ENCODE measurements around the gene CCL15. TPM values are rescaled to one million over a fixed set of nuclear protein-coding genes. Genes with fewer than 3 reads are reported as not detected.

Gene CCL15
- total RNA-seq, 1 experiment from 2014 or later = not detected

DNA sequence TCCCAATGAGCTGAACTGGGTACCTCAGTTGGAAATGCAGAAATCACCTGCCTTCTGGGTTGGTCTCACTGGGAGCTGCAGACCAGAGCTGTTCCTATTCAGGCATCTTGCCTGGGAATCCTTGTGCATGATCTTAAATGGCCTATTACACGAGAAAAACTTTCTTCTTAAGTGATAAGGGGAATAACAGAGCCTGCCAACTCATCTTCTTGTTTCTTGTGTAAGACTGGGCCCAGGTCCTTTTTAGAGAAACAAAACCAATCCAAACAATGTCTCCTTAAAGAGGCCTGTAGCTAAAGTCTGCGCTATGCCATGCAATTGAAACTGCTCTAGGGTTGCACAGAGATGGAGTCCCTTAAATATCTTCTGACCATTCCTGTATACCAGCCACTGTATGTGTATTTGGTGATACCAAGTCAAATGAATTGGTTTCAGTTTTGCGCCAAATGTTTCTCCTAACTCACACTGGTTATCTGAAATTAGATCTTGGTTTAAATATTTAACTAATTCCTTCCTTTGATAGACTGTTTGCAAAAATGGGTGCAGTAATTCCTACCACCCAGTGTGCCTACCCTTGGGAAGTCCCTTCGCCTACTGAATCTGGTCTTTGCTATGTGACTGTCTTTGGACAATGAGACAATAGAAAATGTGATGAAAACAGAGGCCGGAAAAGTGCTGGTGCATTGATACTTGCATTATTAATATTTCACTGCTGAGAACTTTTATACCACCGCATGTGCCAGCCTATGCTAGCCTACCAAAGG, 22.9 kb upstream of the CCL15 start (continued):
- no peak for TF ChIP-seq ATF6 (CRISPR knock-in tag; IDR thresholded peaks at IDR 0.05)
- no peak for TF ChIP-seq JUN (CRISPR knock-in tag; IDR thresholded peaks at IDR 0.05)
- no peak for TF ChIP-seq TEAD4 (CRISPR knock-in tag; IDR thresholded peaks at IDR 0.05)
- TF ChIP-seq CTCF (IDR thresholded peaks at IDR 0.05) = no peak
- no peak for TF ChIP-seq ZNF317 (CRISPR knock-in tag; IDR thresholded peaks at IDR 0.05; ENCODE audit: borderline replicate concordance, low read depth)
- no peak for TF ChIP-seq OVOL2 (CRISPR knock-in tag; IDR thresholded peaks at IDR 0.05; ENCODE audit: borderline replicate concordance)
- TF ChIP-seq ZNF219 (CRISPR knock-in tag; IDR thresholded peaks at IDR 0.05; ENCODE audit: borderline replicate concordance) = no peak
- no peak for TF ChIP-seq ELF4 (CRISPR knock-in tag; IDR thresholded peaks at IDR 0.05; ENCODE audit: low read depth)

DNA sequence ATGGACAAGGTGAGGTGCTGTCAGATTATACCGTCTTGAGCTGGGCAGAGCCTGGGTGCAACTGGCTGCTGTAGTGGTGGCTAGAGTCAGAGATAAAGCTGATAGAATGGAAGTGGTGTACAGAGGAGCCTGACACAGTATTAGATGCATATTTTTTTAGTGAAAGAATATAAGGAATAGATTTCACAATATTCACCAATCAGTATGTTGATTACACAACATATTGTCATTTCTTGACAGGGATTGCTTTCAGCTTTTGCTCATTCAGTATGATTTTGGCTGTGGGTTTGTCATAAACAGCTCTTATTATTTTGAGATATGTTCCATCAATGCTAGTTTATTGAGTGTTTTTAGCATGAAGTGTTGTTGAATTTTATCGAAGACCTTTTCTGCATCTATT, 18.1 kb upstream of the CCL15 start:
- Mint-ChIP-seq H3K27me3 (ENCODE audit: low read depth) (peaks cover 29% of the 10 kb centered on the region), H3K27ac (no peak overlapping the region), H3K36me3 (no peaks in the 10 kb centered on the region; the same call in 1 of the 2 replicates), H3K9me3 (peaks cover 18% of the 10 kb centered on the region), H3K4me1 (no peaks in the 10 kb centered on the region), H3K4me3 (no peak overlapping the region)
- ATAC-seq (no peak), DNase-seq (ENCODE audit: low spot score) (no peak)
- ChIA-PET CTCF (interaction anchor here (1.2 kb wide), 1 partner anchor 130 kb away, joined by 3 read pairs; no protein-coding TSS in a partner anchor), POLR2A (no interaction called here)
- TF ChIP-seq NFYB (CRISPR knock-in tag; conservative IDR thresholded peaks at IDR 0.05; ENCODE audit: low read depth) = no peak
- TF ChIP-seq AR (CRISPR knock-in tag; IDR thresholded peaks at IDR 0.05) = no peak
- TF ChIP-seq GTF2I (CRISPR knock-in tag; conservative IDR thresholded peaks at IDR 0.05) = no peak
- no peak for TF ChIP-seq PREB (CRISPR knock-in tag; IDR thresholded peaks at IDR 0.05; ENCODE audit: borderline replicate concordance)
- TF ChIP-seq, protein P1, sequence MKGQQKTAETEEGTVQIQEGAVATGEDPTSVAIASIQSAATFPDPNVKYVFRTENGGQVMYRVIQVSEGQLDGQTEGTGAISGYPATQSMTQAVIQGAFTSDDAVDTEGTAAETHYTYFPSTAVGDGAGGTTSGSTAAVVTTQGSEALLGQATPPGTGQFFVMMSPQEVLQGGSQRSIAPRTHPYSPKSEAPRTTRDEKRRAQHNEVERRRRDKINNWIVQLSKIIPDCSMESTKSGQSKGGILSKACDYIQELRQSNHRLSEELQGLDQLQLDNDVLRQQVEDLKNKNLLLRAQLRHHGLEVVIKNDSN (CRISPR knock-in tag; IDR thresholded peaks at IDR 0.05) = no peak
- TF ChIP-seq, protein P2, sequence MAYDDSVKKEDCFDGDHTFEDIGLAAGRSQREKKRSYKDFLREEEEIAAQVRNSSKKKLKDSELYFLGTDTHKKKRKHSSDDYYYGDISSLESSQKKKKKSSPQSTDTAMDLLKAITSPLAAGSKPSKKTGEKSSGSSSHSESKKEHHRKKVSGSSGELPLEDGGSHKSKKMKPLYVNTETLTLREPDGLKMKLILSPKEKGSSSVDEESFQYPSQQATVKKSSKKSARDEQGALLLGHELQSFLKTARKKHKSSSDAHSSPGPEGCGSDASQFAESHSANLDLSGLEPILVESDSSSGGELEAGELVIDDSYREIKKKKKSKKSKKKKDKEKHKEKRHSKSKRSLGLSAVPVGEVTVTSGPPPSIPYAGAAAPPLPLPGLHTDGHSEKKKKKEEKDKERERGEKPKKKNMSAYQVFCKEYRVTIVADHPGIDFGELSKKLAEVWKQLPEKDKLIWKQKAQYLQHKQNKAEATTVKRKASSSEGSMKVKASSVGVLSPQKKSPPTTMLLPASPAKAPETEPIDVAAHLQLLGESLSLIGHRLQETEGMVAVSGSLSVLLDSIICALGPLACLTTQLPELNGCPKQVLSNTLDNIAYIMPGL (CRISPR knock-in tag; IDR thresholded peaks at IDR 0.05) = no peak
- no peak for TF ChIP-seq CREB1 (CRISPR knock-in tag; IDR thresholded peaks at IDR 0.05)
- no peak for TF ChIP-seq ZBTB43 (CRISPR knock-in tag; IDR thresholded peaks at IDR 0.05)
- no peak for TF ChIP-seq MXD4 (CRISPR knock-in tag; IDR thresholded peaks at IDR 0.05; ENCODE audit: borderline replicate concordance)
- TF ChIP-seq, protein P3, sequence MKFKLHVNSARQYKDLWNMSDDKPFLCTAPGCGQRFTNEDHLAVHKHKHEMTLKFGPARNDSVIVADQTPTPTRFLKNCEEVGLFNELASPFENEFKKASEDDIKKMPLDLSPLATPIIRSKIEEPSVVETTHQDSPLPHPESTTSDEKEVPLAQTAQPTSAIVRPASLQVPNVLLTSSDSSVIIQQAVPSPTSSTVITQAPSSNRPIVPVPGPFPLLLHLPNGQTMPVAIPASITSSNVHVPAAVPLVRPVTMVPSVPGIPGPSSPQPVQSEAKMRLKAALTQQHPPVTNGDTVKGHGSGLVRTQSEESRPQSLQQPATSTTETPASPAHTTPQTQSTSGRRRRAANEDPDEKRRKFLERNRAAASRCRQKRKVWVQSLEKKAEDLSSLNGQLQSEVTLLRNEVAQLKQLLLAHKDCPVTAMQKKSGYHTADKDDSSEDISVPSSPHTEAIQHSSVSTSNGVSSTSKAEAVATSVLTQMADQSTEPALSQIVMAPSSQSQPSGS (CRISPR knock-in tag; IDR thresholded peaks at IDR 0.05; ENCODE audit: borderline replicate concordance, low read depth) = no peak
- no peak for TF ChIP-seq ZBTB21 (CRISPR knock-in tag; IDR thresholded peaks at IDR 0.05; ENCODE audit: borderline replicate concordance)
- TF ChIP-seq ZNF317 (CRISPR knock-in tag; IDR thresholded peaks at IDR 0.05; ENCODE audit: borderline replicate concordance, low read depth) = no peak

Data from WTC11 (cell line).